ENCODE measurements around the gene ABCC5.
A peak's percentile ranks its signal among the peaks of the same experiment; 100 is the strongest.
"Not testable (repeated sequence)": the region's sequence is repeated elsewhere in the genome, so short reads cannot be mapped to it uniquely, and the experiment has no call there.

ABCC5 gene

DNA sequence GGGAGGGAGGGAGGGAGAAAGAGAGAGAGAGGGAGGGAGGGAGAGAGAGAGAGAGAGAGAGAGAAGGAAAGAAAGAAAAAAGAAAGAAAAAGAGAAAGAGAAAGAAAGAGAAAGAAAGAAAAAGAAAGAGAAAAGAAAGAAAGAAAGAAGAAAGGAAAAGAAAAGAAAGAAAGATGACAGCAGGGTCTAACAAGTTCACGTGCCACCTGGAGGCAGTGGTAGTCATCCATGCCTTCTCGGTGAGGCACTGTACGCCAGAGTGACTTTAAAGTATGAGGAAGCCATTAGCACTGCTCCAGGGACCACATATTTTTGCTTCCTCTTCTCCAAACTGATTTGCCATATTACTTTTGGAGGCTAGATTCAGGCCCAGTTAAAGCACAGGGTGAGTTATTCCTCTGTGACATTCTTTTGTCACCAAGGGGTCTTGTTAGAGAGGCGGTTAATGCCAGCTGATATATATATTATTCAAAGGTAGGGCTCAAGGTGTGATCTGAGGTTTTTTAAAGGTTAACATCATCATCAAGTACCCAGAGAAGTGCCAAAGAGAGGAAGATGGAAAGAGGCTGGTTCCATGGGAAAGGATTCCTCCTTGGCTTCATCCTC lies 13.6 kb upstream of the ABCC5 start, which contains the start of gene HTR3D:
HTR3D (plus strand) TSS at position 556 of the 606 bp plus-strand sequence; CDS start at position 556, 0 bp downstream.
- DNase-seq (ENCODE audit: low read depth), result no peak

DNA sequence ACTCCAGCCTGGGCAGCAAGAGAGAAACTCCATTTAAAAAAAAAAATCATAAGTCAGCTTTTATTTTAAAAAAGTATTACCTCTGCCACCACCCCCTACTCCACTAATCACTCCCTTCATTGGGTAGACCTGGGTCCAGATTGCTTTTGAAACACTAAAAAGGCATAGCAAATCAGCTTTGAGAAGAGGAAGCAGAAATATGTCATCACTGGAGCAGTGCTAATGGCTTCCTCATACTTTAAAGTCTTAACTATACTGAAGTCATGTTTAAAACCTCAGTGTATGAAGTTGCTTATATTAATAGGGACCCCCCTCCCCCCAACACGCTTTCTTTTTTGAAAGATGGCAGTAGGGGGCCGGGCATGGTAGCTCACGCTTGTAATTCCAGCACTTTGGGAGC lies 12.9 kb upstream of the ABCC5 start:
- TF ChIP-seq, protein P1, sequence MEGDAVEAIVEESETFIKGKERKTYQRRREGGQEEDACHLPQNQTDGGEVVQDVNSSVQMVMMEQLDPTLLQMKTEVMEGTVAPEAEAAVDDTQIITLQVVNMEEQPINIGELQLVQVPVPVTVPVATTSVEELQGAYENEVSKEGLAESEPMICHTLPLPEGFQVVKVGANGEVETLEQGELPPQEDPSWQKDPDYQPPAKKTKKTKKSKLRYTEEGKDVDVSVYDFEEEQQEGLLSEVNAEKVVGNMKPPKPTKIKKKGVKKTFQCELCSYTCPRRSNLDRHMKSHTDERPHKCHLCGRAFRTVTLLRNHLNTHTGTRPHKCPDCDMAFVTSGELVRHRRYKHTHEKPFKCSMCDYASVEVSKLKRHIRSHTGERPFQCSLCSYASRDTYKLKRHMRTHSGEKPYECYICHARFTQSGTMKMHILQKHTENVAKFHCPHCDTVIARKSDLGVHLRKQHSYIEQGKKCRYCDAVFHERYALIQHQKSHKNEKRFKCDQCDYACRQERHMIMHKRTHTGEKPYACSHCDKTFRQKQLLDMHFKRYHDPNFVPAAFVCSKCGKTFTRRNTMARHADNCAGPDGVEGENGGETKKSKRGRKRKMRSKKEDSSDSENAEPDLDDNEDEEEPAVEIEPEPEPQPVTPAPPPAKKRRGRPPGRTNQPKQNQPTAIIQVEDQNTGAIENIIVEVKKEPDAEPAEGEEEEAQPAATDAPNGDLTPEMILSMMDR (IDR thresholded peaks at IDR 0.05; ENCODE audit: insufficient read depth, low read depth, low read length, missing control alignments), result no peak
- no peak overlapping the region for H3K4me3 ChIP-seq (ENCODE audit: low read depth, low read length)
- DNase-seq (ENCODE audit: low read depth), result no peak

More for the DNA sequence above, 13.6 kb upstream of the ABCC5 start, which contains the start of gene HTR3D:
- TF ChIP-seq, protein P1 (IDR thresholded peaks at IDR 0.05; ENCODE audit: insufficient read depth, low read depth, low read length, missing control alignments), result no peak
- no peak within 1 kb of the TSS for H3K4me3 ChIP-seq (ENCODE audit: low read depth, low read length)

DNA sequence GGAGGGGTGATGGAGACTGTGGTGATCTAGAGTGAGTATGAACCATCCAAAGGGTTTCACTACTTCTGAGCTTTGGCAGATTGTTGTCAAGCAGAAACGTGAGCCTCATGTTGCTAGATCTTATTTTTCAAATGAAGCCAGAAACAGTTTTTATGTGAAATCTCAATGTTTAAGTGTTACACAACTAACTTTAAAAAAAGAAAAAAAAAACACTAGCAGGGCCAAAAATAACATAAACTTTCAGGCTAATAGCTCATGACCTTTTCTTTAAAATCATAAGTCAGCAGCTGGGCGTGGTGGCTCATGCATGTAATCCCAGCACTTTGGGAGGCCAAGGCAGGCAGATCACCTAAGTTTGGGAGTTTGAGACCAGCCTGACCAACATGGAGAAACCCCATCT lies 11.8 kb upstream of the ABCC5 start:
- TF ChIP-seq, protein P1 (IDR thresholded peaks at IDR 0.05; ENCODE audit: insufficient read depth, low read depth, low read length, missing control alignments), result no peak
- H3K4me3 ChIP-seq (ENCODE audit: low read depth, low read length), result no peak overlapping the region

DNA sequence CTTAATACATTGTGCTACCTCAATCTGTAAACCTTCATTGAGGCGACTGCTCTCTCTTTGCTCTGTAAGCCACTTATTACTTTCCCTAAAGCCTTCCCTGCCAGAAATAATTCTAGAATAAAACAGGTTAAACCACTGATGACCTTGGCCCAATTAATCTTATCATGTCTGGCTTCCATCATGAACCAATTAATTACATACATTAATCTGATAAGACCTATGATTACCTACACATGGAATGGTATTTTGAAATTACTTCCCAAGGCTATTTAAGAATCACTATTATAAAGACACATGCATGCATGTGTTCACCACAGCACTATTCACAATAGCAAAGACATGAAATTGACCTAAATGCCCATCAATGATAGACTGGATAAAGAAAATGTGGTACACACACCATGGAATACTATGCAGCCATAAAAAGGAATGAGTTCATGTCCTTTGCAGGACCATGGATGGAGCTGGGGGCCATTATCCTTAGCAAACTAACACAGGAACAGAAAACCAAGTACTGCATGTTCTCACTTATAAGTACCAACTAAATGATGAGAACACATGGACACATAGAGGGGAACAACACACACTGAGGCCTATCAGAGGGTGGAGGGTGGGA lies 10.7 kb upstream of the ABCC5 start:
- H3K4me3 ChIP-seq (ENCODE audit: low read depth, low read length); DNase-seq (ENCODE audit: low read depth): not testable (repeated sequence)

More for the DNA sequence above, 11.8 kb upstream of the ABCC5 start:
- DNase-seq (ENCODE audit: low read depth), result no peak

DNA sequence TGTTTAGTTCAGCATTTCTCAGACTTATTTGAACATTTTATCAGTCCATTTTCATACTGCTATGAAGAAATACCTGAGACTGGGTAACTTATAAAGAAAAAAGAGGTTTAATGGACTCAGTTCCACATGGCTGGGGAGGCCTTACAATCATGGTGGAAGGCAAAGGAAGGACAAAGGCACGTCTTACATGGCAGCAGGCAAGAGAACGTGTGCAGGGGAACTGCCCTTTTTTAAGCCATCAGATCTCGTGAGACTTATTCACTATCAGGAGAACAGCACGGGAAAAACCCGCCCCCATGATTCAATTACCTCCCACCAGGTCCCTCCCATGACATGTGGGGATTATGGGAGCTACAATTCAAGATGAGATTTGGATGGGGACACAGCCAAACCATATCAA lies 7.6 kb upstream of the ABCC5 start:
- H3K4me3 ChIP-seq (ENCODE audit: low read depth, low read length); DNase-seq (ENCODE audit: low read depth): not testable (repeated sequence)

DNA sequence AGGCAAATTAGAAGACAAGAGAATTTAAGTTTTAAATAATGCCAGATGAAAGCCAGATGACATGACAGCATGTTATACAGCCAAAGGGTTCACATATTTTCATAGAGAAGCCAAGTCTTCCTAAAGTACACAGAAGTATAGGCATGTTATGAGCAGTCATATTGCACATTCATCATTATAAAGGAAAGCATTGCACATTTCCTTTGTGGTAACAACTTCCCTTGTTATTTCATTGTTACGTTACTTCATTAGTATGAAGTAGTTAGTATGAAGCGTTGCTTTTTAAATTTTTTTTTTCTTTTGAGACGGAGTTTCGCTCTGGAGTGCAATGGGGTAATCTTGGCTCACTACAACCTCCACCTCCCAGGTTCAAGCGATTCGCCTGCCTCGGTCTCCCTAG lies 4.6 kb upstream of the ABCC5 start:
- no peak for DNase-seq (ENCODE audit: low read depth)
- TF ChIP-seq, protein P1 (IDR thresholded peaks at IDR 0.05; ENCODE audit: insufficient read depth, low read depth, low read length, missing control alignments), result no peak
- H3K4me3 ChIP-seq (ENCODE audit: low read depth, low read length), result no peak overlapping the region

DNA sequence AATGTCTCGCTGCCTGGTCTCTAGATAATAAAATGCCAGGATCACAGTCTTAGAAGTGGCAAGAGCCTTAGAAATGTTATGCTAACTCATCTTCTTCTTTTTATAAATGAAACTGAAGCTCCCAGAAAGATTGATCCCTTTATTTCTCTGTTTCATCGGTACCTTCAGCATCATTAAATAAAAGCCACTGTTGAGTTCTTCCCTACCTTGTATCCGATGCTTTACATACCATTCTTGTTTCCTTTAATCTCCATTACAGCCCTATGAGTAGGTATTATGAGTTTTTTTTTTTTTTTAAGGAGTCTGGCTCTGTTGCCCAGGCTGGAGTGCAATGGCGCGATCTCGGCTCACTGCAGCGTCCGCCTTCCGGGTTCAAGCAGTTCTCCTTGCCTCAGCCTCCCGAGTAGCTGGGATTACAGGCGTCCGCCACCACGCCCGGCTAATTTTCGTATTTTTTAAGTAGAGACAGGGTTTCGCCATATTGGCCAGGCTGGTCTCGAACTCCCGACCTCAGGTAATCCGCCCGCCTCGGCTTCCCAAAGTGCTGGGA lies 815 bp upstream of the ABCC5 start:
- H3K4me3 ChIP-seq (ENCODE audit: low read depth, low read length), result peak overlapping the region; percentile 98
- TF ChIP-seq, protein P1 (IDR thresholded peaks at IDR 0.05; ENCODE audit: insufficient read depth, low read depth, low read length, missing control alignments), result no peak
- no peak for DNase-seq (ENCODE audit: low read depth)
